WI38 (cell line): ENCODE measurements around the gene GPD2.

Experiments used
- H3K4me3 ChIP-seq: 2 replicates; pipeline ENCODE4 v1.5.1; 2011; ENCODE audit warnings: low read depth, mild to moderate bottlenecking, control low read depth, low read length
- TF ChIP-seq, protein P1 (sequence below): IDR thresholded peaks from 2 replicates; pipeline ENCODE4 v1.5.1; 2012; ENCODE audit warnings: low read depth, mild to moderate bottlenecking, control low read depth, low read length

GPD2 gene

DNA sequence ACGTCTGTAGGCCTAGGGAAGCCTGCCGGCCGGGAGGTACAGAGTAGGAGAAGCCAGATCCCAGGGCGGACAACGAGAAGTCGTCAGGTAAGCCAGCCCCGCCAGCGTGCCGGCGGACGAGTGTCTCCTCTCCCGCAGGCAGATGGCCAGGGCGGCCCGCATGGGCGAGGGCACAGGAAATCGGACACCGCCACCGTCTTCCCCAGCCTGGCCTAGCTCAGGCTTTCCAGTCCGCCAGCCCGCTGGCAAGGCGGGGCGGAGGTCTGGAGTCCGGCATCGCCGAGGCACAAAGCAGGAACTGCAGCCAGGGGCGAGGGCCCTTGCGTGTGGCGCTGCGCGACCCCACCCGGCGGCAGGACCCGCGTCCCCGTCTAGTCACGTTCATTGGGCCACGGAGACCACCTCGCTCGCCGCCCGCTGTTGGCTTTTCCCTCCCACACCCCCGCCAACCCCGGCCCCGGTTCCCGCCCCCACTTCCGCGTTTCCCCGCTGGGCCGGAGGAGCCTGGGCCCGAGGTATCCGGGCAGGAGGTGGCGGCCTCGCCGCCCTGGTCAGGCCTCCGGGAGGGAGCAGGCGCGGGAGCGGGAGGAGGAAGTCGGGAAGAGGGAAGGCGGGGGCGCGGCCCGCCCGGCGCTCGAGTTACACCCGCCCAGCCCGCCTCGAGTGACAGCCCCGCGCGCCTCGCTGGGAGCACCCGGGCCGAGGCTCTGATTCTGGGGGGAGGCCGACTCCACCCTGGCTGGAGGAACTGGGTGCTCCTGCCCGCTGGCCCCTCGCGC lies at the start of gene GPD2:
Gene GPD2 (plus strand): TSS at position 662 of the 779 bp plus-strand sequence. CDS start 39,727 bp downstream, outside the sequence.
- TF ChIP-seq, protein P1, sequence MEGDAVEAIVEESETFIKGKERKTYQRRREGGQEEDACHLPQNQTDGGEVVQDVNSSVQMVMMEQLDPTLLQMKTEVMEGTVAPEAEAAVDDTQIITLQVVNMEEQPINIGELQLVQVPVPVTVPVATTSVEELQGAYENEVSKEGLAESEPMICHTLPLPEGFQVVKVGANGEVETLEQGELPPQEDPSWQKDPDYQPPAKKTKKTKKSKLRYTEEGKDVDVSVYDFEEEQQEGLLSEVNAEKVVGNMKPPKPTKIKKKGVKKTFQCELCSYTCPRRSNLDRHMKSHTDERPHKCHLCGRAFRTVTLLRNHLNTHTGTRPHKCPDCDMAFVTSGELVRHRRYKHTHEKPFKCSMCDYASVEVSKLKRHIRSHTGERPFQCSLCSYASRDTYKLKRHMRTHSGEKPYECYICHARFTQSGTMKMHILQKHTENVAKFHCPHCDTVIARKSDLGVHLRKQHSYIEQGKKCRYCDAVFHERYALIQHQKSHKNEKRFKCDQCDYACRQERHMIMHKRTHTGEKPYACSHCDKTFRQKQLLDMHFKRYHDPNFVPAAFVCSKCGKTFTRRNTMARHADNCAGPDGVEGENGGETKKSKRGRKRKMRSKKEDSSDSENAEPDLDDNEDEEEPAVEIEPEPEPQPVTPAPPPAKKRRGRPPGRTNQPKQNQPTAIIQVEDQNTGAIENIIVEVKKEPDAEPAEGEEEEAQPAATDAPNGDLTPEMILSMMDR, result no peak
- H3K4me3 ChIP-seq, result peak within 1 kb of the TSS; percentile 65

DNA sequence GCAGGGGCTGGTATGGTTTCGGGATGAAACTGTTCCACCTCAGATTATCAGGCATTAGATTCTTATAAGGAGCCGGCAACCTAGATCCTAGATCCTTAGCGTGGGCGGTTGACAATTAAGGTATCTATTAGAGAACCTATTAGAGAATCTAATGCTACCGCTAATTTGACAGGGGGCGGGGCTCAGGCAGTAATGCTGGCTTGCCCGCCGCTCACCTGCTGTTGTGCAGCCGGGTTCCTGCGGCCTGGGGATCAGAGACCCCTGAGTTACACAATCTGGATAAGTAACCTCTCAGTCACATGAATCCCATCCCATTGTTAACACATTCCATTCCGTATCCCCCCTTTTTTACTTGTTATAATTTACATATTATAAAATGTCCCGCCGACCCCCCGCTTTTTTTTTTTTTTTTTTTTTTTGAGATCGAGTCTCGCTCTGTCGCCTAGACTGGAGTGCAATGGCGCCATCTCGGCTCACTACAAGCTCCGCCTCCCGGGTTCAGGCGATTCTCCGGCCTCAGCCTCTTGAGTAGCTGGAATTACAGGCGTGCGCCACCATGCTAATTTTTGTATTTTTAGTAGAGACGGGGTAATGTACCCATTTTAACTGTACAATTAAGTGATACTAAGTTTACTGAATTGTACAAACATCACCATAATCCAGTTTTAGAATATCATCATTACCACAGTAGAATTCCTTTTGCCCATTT lies 42.0 kb upstream of the GPD2 start:
- TF ChIP-seq, protein P1, result no peak
- H3K4me3 ChIP-seq, result no peak overlapping the region

DNA sequence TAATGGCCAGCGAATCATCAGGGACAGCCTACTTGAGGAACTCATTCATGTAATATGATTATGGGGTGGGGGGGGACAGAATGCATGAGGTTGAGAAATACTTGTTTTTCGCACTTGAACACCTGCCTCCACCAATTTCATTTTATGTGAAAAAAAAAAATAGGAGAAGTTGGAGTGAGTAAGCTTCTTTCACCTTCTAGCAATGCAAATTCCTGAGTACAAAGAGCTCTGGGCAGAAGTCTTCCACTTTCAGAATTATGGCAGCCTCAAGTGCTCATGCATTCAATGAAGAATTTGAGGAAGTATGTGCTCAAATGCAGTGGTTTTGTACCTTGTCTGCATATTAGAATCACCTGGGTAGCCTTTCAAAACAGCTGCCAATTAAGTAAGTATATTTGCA lies 40.1 kb upstream of the GPD2 start:
- TF ChIP-seq, protein P1, result no peak

DNA sequence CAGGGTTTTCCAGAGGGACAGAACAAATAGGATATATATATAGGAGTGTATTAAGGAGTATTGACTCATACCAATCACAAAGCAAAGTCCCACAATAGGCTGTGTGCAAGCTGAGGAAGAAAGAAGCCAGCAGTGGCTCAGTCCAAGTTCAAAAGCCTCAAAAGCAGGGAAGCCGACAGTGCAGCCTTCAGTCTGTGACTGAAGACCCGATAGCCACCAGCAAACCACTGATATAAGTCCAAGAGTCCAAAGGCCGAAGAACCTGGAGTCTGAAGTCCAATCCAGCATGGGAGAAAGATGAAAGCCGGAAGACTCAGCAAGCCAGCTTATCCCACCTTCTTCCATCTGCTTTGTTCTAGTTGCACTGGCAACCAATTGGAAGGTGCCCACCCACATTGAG lies 39.0 kb upstream of the GPD2 start:
- TF ChIP-seq, protein P1, result no peak

More for the DNA sequence above, 40.1 kb upstream of the GPD2 start:
- H3K4me3 ChIP-seq, result no peak overlapping the region

DNA sequence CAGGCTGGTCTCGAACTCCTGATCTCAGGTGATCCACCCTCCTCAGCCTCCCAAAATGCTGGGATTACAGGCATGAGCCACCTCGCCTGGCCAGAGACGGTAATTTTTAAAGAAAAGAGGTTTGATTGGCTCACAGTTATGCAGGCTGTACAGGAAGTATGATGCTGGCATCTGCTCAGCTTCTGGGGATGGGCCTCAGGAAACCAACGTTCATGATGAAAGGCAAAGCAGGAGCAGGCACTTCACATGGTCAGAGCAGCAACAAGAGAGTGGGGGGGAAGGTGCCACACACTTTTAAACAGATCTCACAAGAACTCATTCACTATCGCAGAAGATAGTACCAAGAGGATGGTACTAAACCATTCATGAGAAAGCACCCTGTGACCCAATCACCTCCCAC lies 38.0 kb upstream of the GPD2 start:
- no peak overlapping the region for H3K4me3 ChIP-seq
- TF ChIP-seq, protein P1, result no peak

More for the DNA sequence above, 39.0 kb upstream of the GPD2 start:
- H3K4me3 ChIP-seq, result no peak overlapping the region

DNA sequence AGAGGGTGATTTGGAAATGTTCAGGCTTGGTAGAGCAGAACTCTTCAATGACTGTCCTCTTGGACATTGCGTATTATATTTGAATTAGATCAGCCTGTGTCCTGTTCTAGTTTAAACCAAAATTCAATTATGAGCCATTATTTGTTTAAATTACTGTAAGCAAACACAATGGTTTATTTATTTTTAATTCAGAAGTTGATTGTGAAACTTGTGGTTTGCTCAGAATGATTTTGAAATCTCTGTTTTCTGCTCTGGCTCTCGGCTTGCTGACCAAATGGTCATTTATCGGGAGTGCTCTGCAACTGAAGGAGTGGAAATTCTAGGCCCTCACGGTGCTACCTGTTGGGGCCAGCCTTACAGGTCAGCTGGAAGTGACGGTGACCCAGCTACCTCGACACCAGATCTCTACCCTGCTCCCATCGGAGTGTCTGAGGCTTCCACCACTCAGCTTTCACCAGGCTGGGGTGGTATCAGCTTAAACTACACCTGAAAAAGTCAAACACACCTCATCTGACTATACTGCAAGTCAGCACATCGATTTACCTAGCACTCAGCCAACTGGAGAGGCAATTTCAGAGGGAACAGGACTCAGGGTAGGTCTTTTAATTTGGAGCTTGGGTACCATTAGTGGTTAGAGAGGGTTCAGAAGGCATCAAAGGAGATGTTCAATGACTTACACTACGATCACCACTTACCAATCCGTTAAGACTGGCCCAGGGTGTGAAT lies 36.8 kb upstream of the GPD2 start:
- TF ChIP-seq, protein P1, result no peak
- H3K4me3 ChIP-seq, result peak overlapping the region; percentile 78
